MCF 10A (cell line): ENCODE results near the gene MIPOL1. TPM values are rescaled to one million over a fixed set of nuclear protein-coding genes. Genes with fewer than 3 reads are reported as not detected.

Experiments used
- BruUV-seq: library from RNA; stranded (reverse); fragments of 400-500 nt; replicated peaks from 2 replicates; lab custom pipeline; 2021; lab: Mats Ljungman, UMichigan
- CTCF ChIA-PET: fragments of 300-600 bp; sonication (Branson Sonifier 250); formaldehyde crosslinking; extraction: SDS; loops from one replicate; lab custom pipeline; 2021; ENCODE audit warnings: antibody characterized with exemption, inconsistent platforms; lab: Yijun Ruan, JAX
- POLR2A ChIA-PET: fragments of 300-600, 350-650 bp; sonication (Branson Sonifier 250); formaldehyde crosslinking; extraction: SDS; loops from one replicate; lab custom pipeline; 2020; ENCODE audit warnings: antibody characterized with exemption, inconsistent platforms; lab: Yijun Ruan, JAX
- DNase-seq: peaks from one replicate; pipeline ENCODE4 v3.0.0-alpha.2; 2018; ENCODE audit not compliant: unreplicated experiment
- H3K27ac Mint-ChIP-seq: one replicate; pipeline ENCODE4 v1.8.0; 2022; ENCODE audit warnings: mild to moderate bottlenecking, low read depth, mixed read lengths; ENCODE audit not compliant: unreplicated experiment
- H3K27me3 Mint-ChIP-seq: one replicate; pipeline ENCODE4 v1.8.0; 2022; ENCODE audit warnings: mixed read lengths; ENCODE audit not compliant: insufficient read depth, unreplicated experiment
- H3K36me3 Mint-ChIP-seq: one replicate; pipeline ENCODE4 v1.8.0; 2022; ENCODE audit warnings: mild to moderate bottlenecking, moderate library complexity, mixed read lengths; ENCODE audit not compliant: insufficient read depth, unreplicated experiment
- H3K4me1 Mint-ChIP-seq: one replicate; pipeline ENCODE4 v1.8.0; 2022; ENCODE audit warnings: mixed read lengths; ENCODE audit not compliant: insufficient read depth, unreplicated experiment
- H3K4me3 Mint-ChIP-seq: one replicate; pipeline ENCODE4 v1.8.0; 2022; ENCODE audit warnings: mild to moderate bottlenecking, moderate library complexity, mixed read lengths; ENCODE audit not compliant: unreplicated experiment
- H3K9me3 Mint-ChIP-seq: one replicate; pipeline ENCODE4 v1.8.0; 2022; ENCODE audit warnings: mixed read lengths; ENCODE audit not compliant: unreplicated experiment
- CTCF ChIP-seq: fragments of 200-600 bp; IDR thresholded peaks from one replicate; pipeline ENCODE4 v1.8.0; 2022; ENCODE audit warnings: antibody characterized with exemption, mild to moderate bottlenecking; ENCODE audit not compliant: unreplicated experiment
- intact Hi-C: fragments of 100-400 bp; cut with micrococcal nuclease; formaldehyde crosslinking; loops from 2 replicates; pipeline ENCODE4 v1.14.1; 2022
- total RNA-seq: library from RNA; stranded (reverse); gene quantifications from 2 replicates; pipeline ENCODE4 v1.2.3, GENCODE V29; 2022

The MIPOL1 gene
- total RNA-seq, 1 experiment from 2014 or later: 16.3 TPM

- Mint-ChIP-seq H3K36me3 (no peaks in the 10 kb centered on the region), H3K27me3 (no peaks in the 10 kb centered on the region), H3K27ac (no peak overlapping the region), H3K4me3 (no peak overlapping the region), H3K4me1 (no peaks in the 10 kb centered on the region), H3K9me3 (no peaks in the 10 kb centered on the region)
- intact Hi-C loops: no loop called here
- POLR2A ChIA-PET: no interaction called here
- CTCF ChIA-PET: interaction anchor here (1.2 kb wide), 1 partner anchor 325 kb away, joined by 3 read pairs; no protein-coding TSS in a partner anchor
- no peak for TF ChIP-seq CTCF
- no TSS peak for BruUV-seq
- DNase-seq: no peak
Observed at GRCh38 chr14:37268788-37269187, 71.1 kb downstream of the MIPOL1 start.

DNA sequence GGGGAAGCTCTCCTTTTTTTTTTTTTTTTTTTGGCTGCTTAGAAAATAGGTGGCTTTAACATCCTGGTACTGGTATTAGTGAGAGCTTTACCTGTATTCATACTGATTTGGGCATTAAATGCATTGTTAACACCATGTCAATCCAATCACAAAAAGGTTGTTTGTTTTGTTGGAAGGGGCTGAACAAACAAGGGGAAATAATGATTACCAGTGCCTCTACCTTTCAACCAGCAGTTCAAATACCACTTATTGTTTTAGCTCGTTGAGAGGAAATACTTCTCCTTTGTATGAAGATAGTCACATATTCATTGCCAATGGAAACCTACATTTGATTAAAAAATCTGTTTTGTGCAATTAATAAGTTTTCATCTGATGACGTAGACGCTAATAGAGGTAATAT, 72.9 kb downstream of the MIPOL1 start:
- intact Hi-C loops: no loop called here
- no peaks in the 10 kb centered on the region for H3K9me3 Mint-ChIP-seq
- TF ChIP-seq CTCF: no peak

GRCh38 chr14:37272569-37272968, 74.8 kb downstream of the MIPOL1 start:
- no peak for DNase-seq
- no peaks in the 10 kb centered on the region for H3K36me3 Mint-ChIP-seq
- POLR2A ChIA-PET: no interaction called here
- H3K27me3 Mint-ChIP-seq: no peaks in the 10 kb centered on the region
- no peaks in the 10 kb centered on the region for H3K9me3 Mint-ChIP-seq
- no peak overlapping the region for H3K4me3 Mint-ChIP-seq
- CTCF ChIA-PET: no interaction called here
- no peaks in the 10 kb centered on the region for H3K4me1 Mint-ChIP-seq
- BruUV-seq: no TSS peak
- no peak overlapping the region for H3K27ac Mint-ChIP-seq
- TF ChIP-seq CTCF: no peak
- intact Hi-C loops: no loop called here

More for the DNA sequence above, 72.9 kb downstream of the MIPOL1 start:
- Mint-ChIP-seq H3K4me3 (no peak overlapping the region), H3K27me3 (no peaks in the 10 kb centered on the region), H3K27ac (no peak overlapping the region), H3K36me3 (no peaks in the 10 kb centered on the region), H3K4me1 (no peaks in the 10 kb centered on the region)
- no TSS peak for BruUV-seq
- no peak for DNase-seq
- ChIA-PET POLR2A (no interaction called here), CTCF (interaction anchor here (0.6 to 0.7 kb wide), 4 partner anchors 23 to 682 kb away, joined by 3 to 4 read pairs (median 4); no protein-coding TSS in a partner anchor)

GRCh38 chr14:37274652-37275051, 76.9 kb downstream of the MIPOL1 start:
- CTCF ChIA-PET: interaction anchor here (0.6 kb wide), 1 partner anchor 600 kb away, joined by 3 read pairs; no protein-coding TSS in a partner anchor
- no peak for DNase-seq
- intact Hi-C loops: no loop called here
- H3K4me1 Mint-ChIP-seq: no peaks in the 10 kb centered on the region
- no peaks in the 10 kb centered on the region for H3K9me3 Mint-ChIP-seq
- no peak overlapping the region for H3K27ac Mint-ChIP-seq
- no peaks in the 10 kb centered on the region for H3K36me3 Mint-ChIP-seq
- BruUV-seq: no TSS peak
- H3K27me3 Mint-ChIP-seq: no peaks in the 10 kb centered on the region
- H3K4me3 Mint-ChIP-seq: no peak overlapping the region
- no peak for TF ChIP-seq CTCF
- POLR2A ChIA-PET: no interaction called here
